DND-41 (cell line): ENCODE results near the gene PLIN3.

ENCODE experiments used
- ATAC-seq: fragments of 200-7000 bp; cut with Tn5 transposase; 3 replicates; pipeline ENCODE4 v1.9.1; 2021; ENCODE audit warnings: low read depth; ENCODE audit not compliant: insufficient read depth
- DNase-seq: peaks from one replicate; pipeline ENCODE4 v3.0.0-alpha.2; 2020
- H2AFZ ChIP-seq: 2 replicates; pipeline ENCODE4 v1.6.0; 2012; ENCODE audit warnings: low read depth, low read length
- H3K27ac ChIP-seq: 2 replicates; pipeline ENCODE4 v1.5.1; 2012; ENCODE audit warnings: low read length, inconsistent platforms
- H3K27me3 ChIP-seq: fragments of 200-600 bp; sonication (generic); 2 replicates; pipeline ENCODE4 v1.6.0; 2012; ENCODE audit warnings: low read length, mild to moderate bottlenecking, inconsistent platforms; ENCODE audit not compliant: insufficient read depth, poor library complexity
- H3K36me3 ChIP-seq: 2 replicates; pipeline ENCODE4 v1.5.1; 2012; ENCODE audit warnings: low read length, inconsistent platforms; ENCODE audit not compliant: insufficient read depth
- H3K4me1 ChIP-seq: 2 replicates; pipeline ENCODE4 v1.5.1; 2012; ENCODE audit warnings: mild to moderate bottlenecking, low read length; ENCODE audit not compliant: insufficient read depth
- H3K4me2 ChIP-seq: 2 replicates; pipeline ENCODE4 v1.6.0; 2012; ENCODE audit warnings: mild to moderate bottlenecking, moderate library complexity, low read length, inconsistent platforms; ENCODE audit not compliant: insufficient read depth
- H3K4me3 ChIP-seq, 2 experiments: fragments of 200-600 bp in 1 of 2; shearing (Covaris generic) in 1 of 2; 2 replicates each; pipeline ENCODE4 v1.5.1; 2012 to 2016; ENCODE audit warnings: inconsistent platforms in 2 of 2, low read length in 2 of 2, mild to moderate bottlenecking in 2 of 2, low read depth in 1 of 2, moderate library complexity in 1 of 2
- H3K79me2 ChIP-seq: 2 replicates; pipeline ENCODE4 v1.6.0; 2012; ENCODE audit warnings: low read length, inconsistent platforms; ENCODE audit not compliant: insufficient read depth
- H3K9ac ChIP-seq: 2 replicates; pipeline ENCODE4 v1.6.0; 2012; ENCODE audit warnings: low read depth, mild to moderate bottlenecking, inconsistent platforms, low read length, moderate library complexity
- H3K9me3 ChIP-seq: 2 replicates; pipeline ENCODE4 v1.5.1; 2012; ENCODE audit warnings: low read length, moderate library complexity, mild to moderate bottlenecking, inconsistent platforms; ENCODE audit not compliant: insufficient read depth, severe bottlenecking
- H4K20me1 ChIP-seq: 2 replicates; pipeline ENCODE4 v1.6.0; 2012; ENCODE audit warnings: low read length; ENCODE audit not compliant: insufficient read depth
- EZH2 ChIP-seq: IDR thresholded peaks from 3 replicates; pipeline ENCODE4 v1.6.1; 2012; ENCODE audit warnings: borderline replicate concordance, low read depth, mild to moderate bottlenecking, moderate library complexity, low read length, inconsistent platforms; ENCODE audit not compliant: severe bottlenecking
- TF ChIP-seq, protein P1 (sequence below): IDR thresholded peaks from 2 replicates; pipeline ENCODE4 v1.5.1; 2012; ENCODE audit warnings: borderline replicate concordance, low read length, moderate library complexity, mild to moderate bottlenecking; ENCODE audit not compliant: poor library complexity, severe bottlenecking; ENCODE audit errors: extremely low read depth

PLIN3 gene

GRCh38 chr19:4913996-4914735 lies 46.7 kb upstream of the PLIN3 start:
- H4K20me1 ChIP-seq: peaks cover 83% of the 10 kb centered on the region
- no peak overlapping the region for H2AFZ ChIP-seq
- H3K79me2 ChIP-seq: peaks cover 92% of the 10 kb centered on the region
- peak overlapping the region; percentile 41; the same call in 1 of the 2 replicates for H3K4me2 ChIP-seq
- DNase-seq (no peak), ATAC-seq (no peak)
- no peaks in the 10 kb centered on the region for H3K27me3 ChIP-seq
- no peaks in the 10 kb centered on the region for H3K9me3 ChIP-seq
- H3K36me3 ChIP-seq: peaks cover 85% of the 10 kb centered on the region
- peaks cover 54% of the 10 kb centered on the region for H3K4me1 ChIP-seq
- 0 out of 2 replicates have a peak overlapping the region, but pooled peaks have one; percentile 14 for H3K9ac ChIP-seq
- TF ChIP-seq, protein P1, sequence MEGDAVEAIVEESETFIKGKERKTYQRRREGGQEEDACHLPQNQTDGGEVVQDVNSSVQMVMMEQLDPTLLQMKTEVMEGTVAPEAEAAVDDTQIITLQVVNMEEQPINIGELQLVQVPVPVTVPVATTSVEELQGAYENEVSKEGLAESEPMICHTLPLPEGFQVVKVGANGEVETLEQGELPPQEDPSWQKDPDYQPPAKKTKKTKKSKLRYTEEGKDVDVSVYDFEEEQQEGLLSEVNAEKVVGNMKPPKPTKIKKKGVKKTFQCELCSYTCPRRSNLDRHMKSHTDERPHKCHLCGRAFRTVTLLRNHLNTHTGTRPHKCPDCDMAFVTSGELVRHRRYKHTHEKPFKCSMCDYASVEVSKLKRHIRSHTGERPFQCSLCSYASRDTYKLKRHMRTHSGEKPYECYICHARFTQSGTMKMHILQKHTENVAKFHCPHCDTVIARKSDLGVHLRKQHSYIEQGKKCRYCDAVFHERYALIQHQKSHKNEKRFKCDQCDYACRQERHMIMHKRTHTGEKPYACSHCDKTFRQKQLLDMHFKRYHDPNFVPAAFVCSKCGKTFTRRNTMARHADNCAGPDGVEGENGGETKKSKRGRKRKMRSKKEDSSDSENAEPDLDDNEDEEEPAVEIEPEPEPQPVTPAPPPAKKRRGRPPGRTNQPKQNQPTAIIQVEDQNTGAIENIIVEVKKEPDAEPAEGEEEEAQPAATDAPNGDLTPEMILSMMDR: no peak
- TF ChIP-seq EZH2: no peak
- H3K4me3 ChIP-seq: no peak overlapping the region
- no peak overlapping the region for H3K27ac ChIP-seq

DNA sequence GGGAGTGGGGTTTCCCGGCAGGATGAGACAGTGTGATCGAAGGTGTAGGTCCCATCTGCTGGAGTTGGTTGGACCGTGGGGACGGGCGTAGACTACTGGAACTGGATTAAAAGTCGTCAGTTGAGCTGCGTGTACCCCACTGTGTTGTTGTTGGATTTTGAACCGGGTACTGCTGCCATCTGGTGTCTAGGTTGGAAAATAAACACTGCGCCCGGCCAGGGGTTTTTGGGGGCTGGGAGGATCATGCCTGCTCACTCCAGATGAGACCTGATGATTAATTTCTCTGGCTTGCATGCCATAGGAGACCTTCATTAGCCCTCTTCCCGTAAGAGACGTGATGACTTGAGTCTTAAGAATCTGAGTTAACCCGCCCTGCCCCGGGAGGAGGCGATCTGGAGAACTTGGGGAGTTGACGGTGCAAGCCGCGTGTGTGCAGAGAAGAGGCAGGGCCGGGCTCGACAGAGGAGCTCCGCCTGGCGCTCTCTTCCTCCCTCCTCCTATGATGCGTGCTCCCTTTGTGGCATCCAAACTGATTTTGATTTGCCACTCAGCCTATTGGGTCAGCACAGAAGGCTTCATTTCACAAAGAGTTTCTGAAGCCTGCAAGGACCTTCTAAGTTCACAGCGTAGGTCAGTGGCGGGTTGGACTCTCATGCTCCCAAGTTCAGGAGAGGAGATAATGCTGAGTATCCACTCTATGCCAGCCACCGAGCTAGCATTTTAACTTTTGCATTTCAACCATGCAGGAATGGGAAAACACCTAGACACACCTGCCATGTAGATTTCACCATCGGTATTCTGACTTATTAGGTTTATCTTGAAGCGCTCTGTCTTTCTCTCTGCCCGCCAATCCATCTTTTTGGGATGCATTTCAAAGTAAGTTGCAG lies 44.6 kb upstream of the PLIN3 start:
- Histone ChIP-seq H3K9ac (peak overlapping the region; percentile 92), H3K27ac (peak overlapping the region; percentile 55; the same call in 1 of the 2 replicates), H4K20me1 (peaks cover 66% of the 10 kb centered on the region), H3K27me3 (no peaks in the 10 kb centered on the region), H3K9me3 (no peaks in the 10 kb centered on the region), H2AFZ (no peak overlapping the region), H3K36me3 (peaks cover 68% of the 10 kb centered on the region), H3K79me2 (peaks cover 71% of the 10 kb centered on the region), H3K4me2 (peak overlapping the region; percentile 95), H3K4me1 (peaks cover 60% of the 10 kb centered on the region), H3K4me3 (peak overlapping the region in 1 of 2 experiments; percentile 61; a peak in 2 of 4 replicates)
- DNase-seq (peak; percentile 65), ATAC-seq (no peak)
- TF ChIP-seq EZH2: no peak
- TF ChIP-seq, protein P1: peak; percentile 63

- no peaks in the 10 kb centered on the region for H3K27me3 ChIP-seq
- no peak for DNase-seq
- H3K4me1 ChIP-seq: peaks cover 55% of the 10 kb centered on the region
- no peak overlapping the region for H2AFZ ChIP-seq
- no peak for ATAC-seq
- H3K79me2 ChIP-seq: peaks cover 64% of the 10 kb centered on the region
- peaks cover 60% of the 10 kb centered on the region for H4K20me1 ChIP-seq
- H3K9me3 ChIP-seq: no peaks in the 10 kb centered on the region
- H3K9ac ChIP-seq: peak overlapping the region; percentile 92
- peak overlapping the region; percentile 95 for H3K4me2 ChIP-seq
- TF ChIP-seq, protein P1: no peak
- no peak for TF ChIP-seq EZH2
- peak overlapping the region; percentile 55 for H3K27ac ChIP-seq
- H3K4me3 ChIP-seq: peak overlapping the region; percentile 29 to 61; a peak in 3 of 4 replicates
- H3K36me3 ChIP-seq: peaks cover 61% of the 10 kb centered on the region
Measured at GRCh38 chr19:4911314-4911713, 43.8 kb upstream of the PLIN3 start.
